SK-N-SH treated with all-trans-retinoic acid at 6 μM for 48 hours (cell line): ENCODE results near the gene MAP2.

ENCODE experiments used
- ATAC-seq: fragments of 200-7000 bp; cut with Tn5 transposase; 3 replicates; pipeline ENCODE4 v1.9.1; 2020; ENCODE audit warnings: mild to moderate bottlenecking, moderate library complexity
- CREB5 ChIP-seq: fragments of 250-450 bp; sonication (Bioruptor Pico); IDR thresholded peaks from 2 replicates; pipeline ENCODE4 v1.5.1; 2020; ENCODE audit warnings: low read depth, mild to moderate bottlenecking, moderate library complexity
- CSDC2 ChIP-seq: fragments of 250-450 bp; sonication (Bioruptor Pico); IDR thresholded peaks from 2 replicates; pipeline ENCODE4 v1.5.0; 2020; ENCODE audit warnings: mild to moderate bottlenecking, moderate library complexity
- ESRRG ChIP-seq: fragments of 250-450 bp; sonication (Bioruptor Pico); IDR thresholded peaks from 2 replicates; pipeline ENCODE4 v1.6.1; 2021; ENCODE audit warnings: mild to moderate bottlenecking
- GLIS3 ChIP-seq: fragments of 250-450 bp; sonication (Bioruptor Pico); IDR thresholded peaks from 2 replicates; pipeline ENCODE4 v1.5.0; 2020; ENCODE audit warnings: mild to moderate bottlenecking, moderate library complexity
- OSR1 ChIP-seq: fragments of 250-450 bp; sonication (Bioruptor Pico); IDR thresholded peaks from 2 replicates; pipeline ENCODE4 v1.8.0; 2022; ENCODE audit warnings: moderate library complexity, mild to moderate bottlenecking, inconsistent platforms
- PPARA ChIP-seq: fragments of 250-450 bp; sonication (Bioruptor Pico); IDR thresholded peaks from 2 replicates; pipeline ENCODE4 v1.5.0; 2020; ENCODE audit warnings: mild to moderate bottlenecking, borderline replicate concordance
- RARB ChIP-seq: fragments of 250-450 bp; sonication (Bioruptor Pico); IDR thresholded peaks from 2 replicates; pipeline ENCODE4 v1.8.0; 2021; ENCODE audit warnings: mild to moderate bottlenecking, moderate library complexity
- SNAI2 ChIP-seq: fragments of 250-450 bp; sonication (Bioruptor Pico); IDR thresholded peaks from 2 replicates; pipeline ENCODE4 v1.5.0; 2020; ENCODE audit warnings: mild to moderate bottlenecking, moderate library complexity
- TOX ChIP-seq: fragments of 250-450 bp; sonication (Bioruptor Pico); IDR thresholded peaks from 2 replicates; pipeline ENCODE4 v1.8.0; 2021; ENCODE audit warnings: mild to moderate bottlenecking, moderate library complexity, borderline replicate concordance
- ZFP30 ChIP-seq: fragments of 450-650 bp; formaldehyde crosslinking; IDR thresholded peaks from 2 replicates; pipeline ENCODE4 v1.5.0; 2022; ENCODE audit warnings: mild to moderate bottlenecking, moderate library complexity
- ZNF565 ChIP-seq: fragments of 450-650 bp; formaldehyde crosslinking; conservative IDR thresholded peaks from 2 replicates; pipeline ENCODE4 v1.5.0; 2020; ENCODE audit warnings: low read depth, mild to moderate bottlenecking, moderate library complexity
- ZNF70 ChIP-seq: fragments of 450-650 bp; formaldehyde crosslinking; IDR thresholded peaks from 2 replicates; pipeline ENCODE4 v1.5.0; 2020; ENCODE audit warnings: mild to moderate bottlenecking, moderate library complexity
- ZNF8 ChIP-seq: fragments of 450-650 bp; formaldehyde crosslinking; IDR thresholded peaks from 2 replicates; pipeline ENCODE4 v1.5.0; 2020; ENCODE audit warnings: mild to moderate bottlenecking, moderate library complexity
- TF ChIP-seq, protein P1 (sequence below): fragments of 250-450 bp; sonication (Bioruptor Pico); IDR thresholded peaks from 2 replicates; pipeline ENCODE4 v1.5.0; 2020; ENCODE audit warnings: mild to moderate bottlenecking, moderate library complexity
- TF ChIP-seq, protein P2 (sequence below): fragments of 250-450 bp; sonication (Bioruptor Pico); IDR thresholded peaks from 2 replicates; pipeline ENCODE4 v1.8.0; 2021; ENCODE audit warnings: low read depth, mild to moderate bottlenecking, moderate library complexity, borderline replicate concordance
- TF ChIP-seq, protein P3 (sequence below): fragments of 250-450 bp; sonication (Bioruptor Pico); IDR thresholded peaks from 2 replicates; pipeline ENCODE4 v1.5.1; 2021; ENCODE audit warnings: mild to moderate bottlenecking, moderate library complexity
- TF ChIP-seq, protein P4 (sequence below): fragments of 250-450 bp; sonication (Bioruptor Pico); IDR thresholded peaks from 2 replicates; pipeline ENCODE4 v1.8.0; 2020; ENCODE audit warnings: mild to moderate bottlenecking, moderate library complexity, borderline replicate concordance

Gene MAP2

GRCh38 chr2:209508255-209508654 lies 84.4 kb downstream of the MAP2 start:
- no peak for ATAC-seq
- TF ChIP-seq, protein P1, sequence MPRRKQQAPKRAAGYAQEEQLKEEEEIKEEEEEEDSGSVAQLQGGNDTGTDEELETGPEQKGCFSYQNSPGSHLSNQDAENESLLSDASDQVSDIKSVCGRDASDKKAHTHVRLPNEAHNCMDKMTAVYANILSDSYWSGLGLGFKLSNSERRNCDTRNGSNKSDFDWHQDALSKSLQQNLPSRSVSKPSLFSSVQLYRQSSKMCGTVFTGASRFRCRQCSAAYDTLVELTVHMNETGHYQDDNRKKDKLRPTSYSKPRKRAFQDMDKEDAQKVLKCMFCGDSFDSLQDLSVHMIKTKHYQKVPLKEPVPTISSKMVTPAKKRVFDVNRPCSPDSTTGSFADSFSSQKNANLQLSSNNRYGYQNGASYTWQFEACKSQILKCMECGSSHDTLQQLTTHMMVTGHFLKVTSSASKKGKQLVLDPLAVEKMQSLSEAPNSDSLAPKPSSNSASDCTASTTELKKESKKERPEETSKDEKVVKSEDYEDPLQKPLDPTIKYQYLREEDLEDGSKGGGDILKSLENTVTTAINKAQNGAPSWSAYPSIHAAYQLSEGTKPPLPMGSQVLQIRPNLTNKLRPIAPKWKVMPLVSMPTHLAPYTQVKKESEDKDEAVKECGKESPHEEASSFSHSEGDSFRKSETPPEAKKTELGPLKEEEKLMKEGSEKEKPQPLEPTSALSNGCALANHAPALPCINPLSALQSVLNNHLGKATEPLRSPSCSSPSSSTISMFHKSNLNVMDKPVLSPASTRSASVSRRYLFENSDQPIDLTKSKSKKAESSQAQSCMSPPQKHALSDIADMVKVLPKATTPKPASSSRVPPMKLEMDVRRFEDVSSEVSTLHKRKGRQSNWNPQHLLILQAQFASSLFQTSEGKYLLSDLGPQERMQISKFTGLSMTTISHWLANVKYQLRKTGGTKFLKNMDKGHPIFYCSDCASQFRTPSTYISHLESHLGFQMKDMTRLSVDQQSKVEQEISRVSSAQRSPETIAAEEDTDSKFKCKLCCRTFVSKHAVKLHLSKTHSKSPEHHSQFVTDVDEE (CRISPR knock-in tag): no peak
- TF ChIP-seq OSR1 (CRISPR knock-in tag) (no peak), GLIS3 (CRISPR knock-in tag) (no peak), ZNF565 (CRISPR knock-in tag) (no peak)
- TF ChIP-seq, protein P2, sequence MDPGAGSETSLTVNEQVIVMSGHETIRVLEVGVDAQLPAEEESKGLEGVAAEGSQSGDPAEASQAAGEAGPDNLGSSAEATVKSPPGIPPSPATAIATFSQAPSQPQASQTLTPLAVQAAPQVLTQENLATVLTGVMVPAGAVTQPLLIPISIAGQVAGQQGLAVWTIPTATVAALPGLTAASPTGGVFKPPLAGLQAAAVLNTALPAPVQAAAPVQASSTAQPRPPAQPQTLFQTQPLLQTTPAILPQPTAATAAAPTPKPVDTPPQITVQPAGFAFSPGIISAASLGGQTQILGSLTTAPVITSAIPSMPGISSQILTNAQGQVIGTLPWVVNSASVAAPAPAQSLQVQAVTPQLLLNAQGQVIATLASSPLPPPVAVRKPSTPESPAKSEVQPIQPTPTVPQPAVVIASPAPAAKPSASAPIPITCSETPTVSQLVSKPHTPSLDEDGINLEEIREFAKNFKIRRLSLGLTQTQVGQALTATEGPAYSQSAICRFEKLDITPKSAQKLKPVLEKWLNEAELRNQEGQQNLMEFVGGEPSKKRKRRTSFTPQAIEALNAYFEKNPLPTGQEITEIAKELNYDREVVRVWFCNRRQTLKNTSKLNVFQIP (CRISPR knock-in tag): no peak
- TF ChIP-seq, all 23 proteins: peak for 0

- TF ChIP-seq GLIS3 (CRISPR knock-in tag): no peak
- no peak for TF ChIP-seq PPARA
- no peak for TF ChIP-seq SNAI2 (CRISPR knock-in tag)
- no peak for TF ChIP-seq CSDC2 (CRISPR knock-in tag)
- no peak for TF ChIP-seq ESRRG (CRISPR knock-in tag)
- no peak for TF ChIP-seq ZNF70
- no peak for TF ChIP-seq ZFP30
- TF ChIP-seq, all 23 proteins: peak for 0
- ATAC-seq: no peak
Observed at GRCh38 chr2:209511637-209512036, 87.8 kb downstream of the MAP2 start.

DNA sequence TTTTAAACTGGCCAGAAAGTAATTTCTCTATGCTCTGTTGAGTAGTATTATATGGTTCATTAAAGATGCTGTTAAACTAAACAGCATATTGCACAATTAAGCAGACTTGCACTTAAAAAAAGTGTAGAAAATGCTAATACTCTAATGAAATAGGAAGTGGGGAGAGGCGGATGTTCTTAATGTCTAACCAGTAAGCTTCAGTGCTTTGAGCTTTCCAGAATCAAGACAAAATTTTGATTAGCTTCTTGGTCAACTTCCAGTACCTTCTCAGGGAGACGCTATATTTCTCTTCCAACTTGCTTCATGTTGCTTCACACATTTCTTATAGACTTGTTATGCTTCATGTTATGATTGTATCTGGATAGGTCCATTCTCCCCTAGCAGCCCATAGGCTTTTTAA lies 89.1 kb downstream of the MAP2 start:
- ATAC-seq: no peak

DNA sequence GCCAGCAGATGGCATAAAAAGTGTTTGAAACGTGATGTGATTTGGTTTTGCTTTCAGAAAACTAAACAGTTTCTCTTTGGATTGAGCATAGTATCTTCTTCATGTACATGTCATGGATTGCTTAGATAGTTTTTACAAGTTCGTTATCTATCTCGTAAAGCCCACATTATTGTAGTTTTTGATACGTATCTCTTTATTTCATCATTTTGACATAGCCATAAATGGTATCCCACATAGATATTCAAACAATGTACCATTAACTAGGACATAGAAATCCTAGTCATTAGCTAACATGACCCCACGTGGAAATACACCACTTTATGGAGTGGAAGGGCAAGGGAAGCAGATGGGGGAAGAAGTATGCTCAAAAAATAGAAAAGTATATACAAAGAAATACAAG lies 93.6 kb downstream of the MAP2 start:
- no peak for ATAC-seq
- TF ChIP-seq RARB (CRISPR knock-in tag) (no peak), ZNF70 (no peak), CREB5 (no peak), PPARA (no peak), GLIS3 (CRISPR knock-in tag) (no peak)
- TF ChIP-seq, protein P3, sequence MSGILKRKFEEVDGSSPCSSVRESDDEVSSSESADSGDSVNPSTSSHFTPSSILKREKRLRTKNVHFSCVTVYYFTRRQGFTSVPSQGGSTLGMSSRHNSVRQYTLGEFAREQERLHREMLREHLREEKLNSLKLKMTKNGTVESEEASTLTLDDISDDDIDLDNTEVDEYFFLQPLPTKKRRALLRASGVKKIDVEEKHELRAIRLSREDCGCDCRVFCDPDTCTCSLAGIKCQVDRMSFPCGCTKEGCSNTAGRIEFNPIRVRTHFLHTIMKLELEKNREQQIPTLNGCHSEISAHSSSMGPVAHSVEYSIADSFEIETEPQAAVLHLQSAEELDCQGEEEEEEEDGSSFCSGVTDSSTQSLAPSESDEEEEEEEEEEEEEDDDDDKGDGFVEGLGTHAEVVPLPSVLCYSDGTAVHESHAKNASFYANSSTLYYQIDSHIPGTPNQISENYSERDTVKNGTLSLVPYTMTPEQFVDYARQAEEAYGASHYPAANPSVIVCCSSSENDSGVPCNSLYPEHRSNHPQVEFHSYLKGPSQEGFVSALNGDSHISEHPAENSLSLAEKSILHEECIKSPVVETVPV (CRISPR knock-in tag): no peak
- TF ChIP-seq, all 23 proteins: peak for 0

More for the DNA sequence above, 89.1 kb downstream of the MAP2 start:
- TF ChIP-seq, protein P4, sequence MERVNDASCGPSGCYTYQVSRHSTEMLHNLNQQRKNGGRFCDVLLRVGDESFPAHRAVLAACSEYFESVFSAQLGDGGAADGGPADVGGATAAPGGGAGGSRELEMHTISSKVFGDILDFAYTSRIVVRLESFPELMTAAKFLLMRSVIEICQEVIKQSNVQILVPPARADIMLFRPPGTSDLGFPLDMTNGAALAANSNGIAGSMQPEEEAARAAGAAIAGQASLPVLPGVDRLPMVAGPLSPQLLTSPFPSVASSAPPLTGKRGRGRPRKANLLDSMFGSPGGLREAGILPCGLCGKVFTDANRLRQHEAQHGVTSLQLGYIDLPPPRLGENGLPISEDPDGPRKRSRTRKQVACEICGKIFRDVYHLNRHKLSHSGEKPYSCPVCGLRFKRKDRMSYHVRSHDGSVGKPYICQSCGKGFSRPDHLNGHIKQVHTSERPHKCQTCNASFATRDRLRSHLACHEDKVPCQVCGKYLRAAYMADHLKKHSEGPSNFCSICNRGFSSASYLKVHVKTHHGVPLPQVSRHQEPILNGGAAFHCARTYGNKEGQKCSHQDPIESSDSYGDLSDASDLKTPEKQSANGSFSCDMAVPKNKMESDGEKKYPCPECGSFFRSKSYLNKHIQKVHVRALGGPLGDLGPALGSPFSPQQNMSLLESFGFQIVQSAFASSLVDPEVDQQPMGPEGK (CRISPR knock-in tag): no peak
- TF ChIP-seq GLIS3 (CRISPR knock-in tag): no peak
- TF ChIP-seq ZNF8 (CRISPR knock-in tag): no peak
- no peak for TF ChIP-seq RARB (CRISPR knock-in tag)
- TF ChIP-seq, protein P2 (CRISPR knock-in tag): no peak
- no peak for TF ChIP-seq ZNF565 (CRISPR knock-in tag)
- TF ChIP-seq TOX (CRISPR knock-in tag): no peak
- TF ChIP-seq ZFP30: no peak
- TF ChIP-seq ZNF70: no peak
